GM18870 (cell line): Measurements from ENCODE around the gene STARD8.
"Not testable (repeated sequence)": the region's sequence is repeated elsewhere in the genome, so short reads cannot be mapped to it uniquely, and the experiment has no call there.

Experiments used
- ATAC-seq: cut with Tn5 transposase; IDR thresholded peaks from one replicate; pipeline ENCODE4 v1.9.1; 2021; ENCODE audit warnings: moderate library complexity; ENCODE audit not compliant: unreplicated experiment

The STARD8 gene, protein sequence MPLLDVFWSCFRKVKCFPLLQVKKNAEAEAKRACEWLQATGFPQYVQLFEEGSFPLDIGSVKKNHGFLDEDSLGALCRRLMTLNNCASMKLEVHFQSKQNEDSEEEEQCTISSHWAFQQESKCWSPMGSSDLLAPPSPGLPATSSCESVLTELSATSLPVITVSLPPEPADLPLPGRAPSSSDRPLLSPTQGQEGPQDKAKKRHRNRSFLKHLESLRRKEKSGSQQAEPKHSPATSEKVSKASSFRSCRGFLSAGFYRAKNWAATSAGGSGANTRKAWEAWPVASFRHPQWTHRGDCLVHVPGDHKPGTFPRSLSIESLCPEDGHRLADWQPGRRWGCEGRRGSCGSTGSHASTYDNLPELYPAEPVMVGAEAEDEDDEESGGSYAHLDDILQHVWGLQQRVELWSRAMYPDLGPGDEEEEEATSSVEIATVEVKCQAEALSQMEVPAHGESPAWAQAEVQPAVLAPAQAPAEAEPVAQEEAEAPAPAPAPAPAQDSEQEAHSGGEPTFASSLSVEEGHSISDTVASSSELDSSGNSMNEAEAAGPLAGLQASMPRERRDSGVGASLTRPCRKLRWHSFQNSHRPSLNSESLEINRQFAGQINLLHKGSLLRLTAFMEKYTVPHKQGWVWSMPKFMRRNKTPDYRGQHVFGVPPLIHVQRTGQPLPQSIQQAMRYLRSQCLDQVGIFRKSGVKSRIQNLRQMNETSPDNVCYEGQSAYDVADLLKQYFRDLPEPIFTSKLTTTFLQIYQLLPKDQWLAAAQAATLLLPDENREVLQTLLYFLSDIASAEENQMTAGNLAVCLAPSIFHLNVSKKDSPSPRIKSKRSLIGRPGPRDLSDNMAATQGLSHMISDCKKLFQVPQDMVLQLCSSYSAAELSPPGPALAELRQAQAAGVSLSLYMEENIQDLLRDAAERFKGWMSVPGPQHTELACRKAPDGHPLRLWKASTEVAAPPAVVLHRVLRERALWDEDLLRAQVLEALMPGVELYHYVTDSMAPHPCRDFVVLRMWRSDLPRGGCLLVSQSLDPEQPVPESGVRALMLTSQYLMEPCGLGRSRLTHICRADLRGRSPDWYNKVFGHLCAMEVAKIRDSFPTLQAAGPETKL

GRCh38 chrX:68647156-68647957, at the start of gene STARD8:
Gene STARD8, plus strand, starts transcription at chrX:68647666. Its CDS starts 217 bp downstream, at chrX:68647883.
- ATAC-seq: no peak

DNA sequence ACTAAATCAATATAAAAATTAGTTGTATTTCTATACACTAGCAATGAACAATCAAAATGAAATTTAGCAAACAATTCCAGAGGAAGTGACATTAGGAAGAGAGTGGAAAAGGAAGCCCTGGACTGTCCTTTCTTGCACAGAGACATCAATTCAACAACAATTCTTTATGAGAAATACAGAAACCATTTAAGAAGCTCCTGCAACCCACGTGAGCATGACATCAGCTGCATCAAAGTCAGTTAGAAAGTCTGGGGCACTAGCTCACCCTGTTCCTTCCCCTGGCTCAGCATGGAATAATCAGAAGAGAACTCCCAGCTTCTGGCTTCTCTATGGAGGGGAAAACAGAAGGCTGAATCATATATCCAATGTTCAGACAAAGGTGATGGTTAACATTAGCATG, 48.6 kb upstream of the STARD8 start:
- no peak for ATAC-seq

- no peak for ATAC-seq
These were observed 48.0 kb upstream of the STARD8 start for GRCh38 chrX:68599256-68600152.

GRCh38 chrX:68604216-68604615, 43.2 kb upstream of the STARD8 start:
- ATAC-seq: not testable (repeated sequence)

GRCh38 chrX:68614733-68615132, 32.7 kb upstream of the STARD8 start:
- not testable (repeated sequence) for ATAC-seq

GRCh38 chrX:68627986-68628385, 19.5 kb upstream of the STARD8 start:
- no peak for ATAC-seq

GRCh38 chrX:68629936-68630335, 17.5 kb upstream of the STARD8 start:
- ATAC-seq: not testable (repeated sequence)

GRCh38 chrX:68631336-68631735, 16.1 kb upstream of the STARD8 start:
- ATAC-seq: no peak

- ATAC-seq: no peak
These were observed 15.0 kb upstream of the STARD8 start for GRCh38 chrX:68632491-68632890.

DNA sequence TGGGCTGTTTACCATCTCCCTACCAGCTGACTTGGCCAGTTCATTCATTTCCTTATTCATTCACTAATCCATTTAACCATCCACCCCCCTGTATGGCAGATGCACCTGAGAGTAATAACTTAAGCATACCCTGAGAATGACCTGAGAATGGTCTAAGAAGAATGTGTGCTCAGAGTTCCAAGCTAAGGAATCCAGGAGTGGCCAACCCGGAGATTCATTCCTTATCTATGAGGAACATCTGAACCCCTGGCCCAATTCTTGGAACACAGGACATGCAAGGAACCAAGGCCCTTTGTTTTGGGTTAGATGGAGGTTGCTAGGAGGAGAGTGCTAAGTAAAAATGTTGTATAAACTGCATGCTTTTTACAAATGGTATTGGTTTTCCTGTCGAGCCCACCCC, 13.5 kb upstream of the STARD8 start:
- ATAC-seq: no peak

DNA sequence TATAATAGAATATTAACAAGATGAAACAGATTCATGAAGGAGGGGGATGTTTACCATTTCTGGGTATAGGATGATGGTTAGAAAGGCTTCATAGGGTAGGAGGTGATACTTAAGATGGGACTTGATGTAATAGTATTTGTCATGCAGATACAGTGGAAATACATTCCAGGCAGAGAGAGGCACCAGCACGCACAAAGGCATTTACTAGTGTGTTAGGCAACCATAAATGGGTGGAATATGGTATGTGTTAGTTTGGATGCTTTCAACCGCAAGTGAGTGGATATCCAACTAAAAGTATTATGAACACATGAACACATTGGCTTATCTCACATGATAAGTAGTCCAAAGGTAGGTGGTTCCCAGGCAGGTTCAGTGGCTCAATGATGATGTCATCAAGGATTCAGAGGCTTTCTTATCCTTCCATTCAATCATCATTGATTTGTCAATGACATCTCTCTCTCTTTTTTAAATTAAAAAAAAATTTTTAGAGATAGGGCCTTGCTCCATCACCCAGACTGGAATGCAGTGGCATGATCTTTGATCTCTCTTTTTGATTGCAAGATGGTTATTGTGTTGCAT, 12.7 kb upstream of the STARD8 start:
- no peak for ATAC-seq

- ATAC-seq: no peak
These were observed 6.8 kb upstream of the STARD8 start for GRCh38 chrX:68640661-68641060.

DNA sequence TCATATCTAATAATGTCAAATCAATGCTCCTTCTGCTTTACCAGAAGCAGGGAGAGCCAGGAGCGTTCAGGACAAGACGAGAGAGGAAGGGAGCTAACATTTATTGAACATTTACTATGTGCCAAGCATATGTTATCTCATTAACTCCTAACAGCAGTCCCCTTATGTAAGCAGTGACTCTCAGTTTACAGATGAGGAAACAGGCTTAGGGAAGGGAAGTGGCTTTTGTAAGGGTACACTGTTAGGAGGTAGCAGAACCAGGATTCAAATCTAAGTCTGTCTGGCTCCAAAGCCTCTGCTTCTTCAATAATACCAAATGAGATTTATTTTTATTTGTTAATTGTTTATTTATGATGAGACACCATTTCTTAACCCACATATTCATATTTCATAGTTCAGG, 2.6 kb upstream of the STARD8 start:
- no peak for ATAC-seq

DNA sequence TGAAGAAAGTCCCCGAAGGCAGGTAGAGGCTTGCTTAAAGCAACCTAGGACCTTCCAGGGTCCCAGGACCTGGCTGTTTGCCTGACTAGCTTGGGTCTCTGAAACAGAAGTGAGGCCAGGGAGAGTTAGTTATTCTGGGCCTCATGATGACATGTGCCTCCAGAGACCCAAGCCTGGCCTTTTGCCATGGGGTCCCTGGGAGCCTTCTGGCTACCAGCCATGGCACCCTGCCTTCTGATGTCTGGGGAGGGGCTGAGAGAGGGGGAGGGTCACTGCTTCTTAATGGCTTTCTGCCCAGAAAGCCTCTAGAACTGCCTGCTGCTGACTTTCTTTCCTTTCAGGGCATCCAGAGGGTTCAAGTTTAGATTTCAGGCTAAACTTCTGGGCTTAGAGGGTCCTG, 1.0 kb upstream of the STARD8 start:
- no peak for ATAC-seq

DNA sequence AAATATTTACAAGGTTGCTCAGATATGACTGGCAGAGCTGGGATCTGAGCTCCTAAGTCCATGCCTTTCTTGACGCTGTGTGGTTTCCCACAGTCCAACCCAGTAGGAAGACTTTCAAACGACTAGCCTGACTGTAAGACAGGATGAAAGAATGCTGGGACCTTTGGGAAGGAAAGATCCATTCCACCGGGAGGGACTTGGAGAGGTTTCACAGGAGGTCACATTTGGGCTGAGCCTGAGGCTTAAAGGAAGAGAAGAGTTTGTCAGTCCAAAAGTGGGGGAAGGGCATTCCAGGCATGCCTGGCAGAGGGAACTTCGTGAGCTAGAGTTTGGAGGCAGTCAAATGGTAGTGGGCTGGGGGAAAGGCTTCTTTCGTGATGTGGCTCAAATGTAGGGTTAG, 1.5 kb downstream of the STARD8 start:
- ATAC-seq: no peak

DNA sequence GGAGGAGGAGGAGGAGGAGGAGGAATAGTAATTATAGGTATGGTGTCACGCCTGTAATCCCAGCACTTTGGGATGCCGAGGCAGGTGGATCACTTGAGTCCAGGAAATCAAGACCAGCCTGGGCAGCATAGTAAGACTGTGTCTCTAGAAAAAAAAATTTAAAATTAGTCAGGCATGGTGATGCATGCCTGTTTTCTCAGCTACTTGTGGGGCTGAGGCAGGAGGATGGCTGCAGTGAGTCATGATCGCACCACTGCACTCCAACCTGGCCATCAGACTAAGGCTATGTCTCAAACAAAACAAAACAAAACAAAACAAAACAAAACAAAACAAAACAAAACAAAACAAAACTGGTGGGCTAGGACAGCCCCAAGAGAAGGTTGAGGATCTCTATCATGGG, 3.0 kb downstream of the STARD8 start:
- ATAC-seq: no peak

GRCh38 chrX:68651110-68651509, 3.6 kb downstream of the STARD8 start:
- no peak for ATAC-seq

- ATAC-seq: no peak
These were observed 5.1 kb downstream of the STARD8 start for GRCh38 chrX:68652326-68653170.
